Measurements from ENCODE around the gene CEP164. TPM values are rescaled to one million over a fixed set of nuclear protein-coding genes. Genes with fewer than 3 reads are reported as not detected.

Gene CEP164
- total and polyA plus RNA-seq, 9 of the 15 experiments (the other 6 are each of a cell fraction or from before 2014, with no cell fraction given): 2.1 to 16.5 (median 10.4) TPM

DNA sequence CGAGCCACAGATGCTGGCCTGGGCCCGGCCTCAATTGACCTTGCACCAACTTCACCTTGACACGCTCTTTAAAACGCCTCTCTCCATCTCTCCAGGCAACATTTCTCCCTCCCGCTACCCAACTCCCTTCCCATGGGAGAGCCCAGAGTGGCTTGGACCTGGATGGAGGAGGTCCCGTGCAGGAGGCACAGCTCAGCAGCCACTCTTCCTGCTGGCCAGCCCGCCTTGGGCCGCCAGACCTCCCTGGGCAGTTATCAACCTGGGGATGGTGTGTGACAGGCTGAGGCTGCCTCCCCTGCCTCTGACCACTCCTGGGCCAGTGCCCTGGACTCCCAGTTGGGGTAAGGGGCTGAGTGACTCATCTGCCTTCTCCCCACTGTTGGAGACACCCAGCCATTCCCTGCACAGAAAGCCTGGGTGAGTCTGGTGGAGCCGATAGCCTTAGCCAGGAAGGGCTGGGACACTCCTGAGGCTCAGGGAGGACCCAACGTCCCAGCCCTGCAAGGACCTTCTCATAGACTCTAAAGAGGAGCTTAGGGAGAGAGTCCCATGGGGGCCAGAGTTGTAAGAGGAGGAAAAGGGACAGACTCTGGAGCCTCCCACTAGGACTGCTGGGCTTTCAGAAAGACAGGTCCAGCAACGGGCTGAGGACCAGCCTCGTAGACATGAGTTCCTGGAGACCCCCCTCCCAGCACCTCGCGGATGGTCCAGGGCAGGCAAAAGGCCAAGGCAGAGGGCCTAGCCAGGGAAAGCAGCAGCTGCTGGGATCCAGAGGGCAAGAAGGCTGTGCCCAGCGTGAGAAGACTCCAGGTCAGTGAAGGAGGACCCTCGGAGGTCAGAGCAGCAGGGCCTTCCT lies 131.7 kb downstream of the CEP164 start:
- TF ChIP-seq BCL6 (CRISPR knock-in tag; IDR thresholded peaks at IDR 0.05) (no peak), ZNF444 (CRISPR knock-in tag; IDR thresholded peaks at IDR 0.05) (no peak)
- Histone ChIP-seq H3K9ac (ENCODE audit: insufficient read depth in 1 of 2, low read depth in 2 of 2, low read length in 2 of 2) (no peak overlapping the region; a peak in 1 of 4 replicates), H3K9me1 (ENCODE audit: control insufficient read depth, insufficient read depth, low read length) (no peaks in the 10 kb centered on the region), H4K20me1 (replicated peaks; ENCODE audit: control insufficient read depth, insufficient read depth, low read length) (peaks cover 4% of the 10 kb centered on the region; the same call in 1 of the 2 replicates), H3K4me1 (replicated peaks in 1 of 2; ENCODE audit: control insufficient read depth in 2 of 2, insufficient read depth in 2 of 2, low read length in 2 of 2) (no peaks in the 10 kb centered on the region; a peak in 1 of 5 replicates), H3K27ac (ENCODE audit: extremely low read depth, low read depth, low read length) (no peak overlapping the region), H3K27me3 (ENCODE audit: control insufficient read depth in 2 of 2, insufficient read depth in 2 of 2, low read length in 2 of 2) (peaks cover 21 to 89% of the 10 kb centered on the region in 2 experiments; a peak in 4 of 5 replicates), H3K4me2 (ENCODE audit: insufficient read depth, low read length) (no peak overlapping the region), H3K79me2 (ENCODE audit: control insufficient read depth, insufficient read depth, low read length) (no peaks in the 10 kb centered on the region), H3K4me3 (no peak overlapping the region), H2AFZ (ENCODE audit: low read depth, low read length) (no peak overlapping the region), H3K36me3 (ENCODE audit: control insufficient read depth, insufficient read depth, low read length) (no peaks in the 10 kb centered on the region), H3K9me3 (replicated peaks; ENCODE audit: control insufficient read depth, insufficient read depth, low read depth, low read length) (no peaks in the 10 kb centered on the region)
- in situ Hi-C loops (cut with MboI): no loop called here
- FAIRE-seq (no peak), ATAC-seq (no peak), DNase-seq (ENCODE audit: extremely low read depth in 1 of 4, low spot score in 3 of 4) (no peak)
- 2% methylated on average over 15 of the region's 16 CpGs for WGBS (ENCODE audit: insufficient coverage, low coverage, missing lambda C conversion rate)
- no TSS peak for BruUV-seq (replicated peaks)
- intact Hi-C loops (cut with micrococcal nuclease): no loop called here
- ChIA-PET POLR2A (interaction anchor here (0.6 to 0.9 kb wide), 3 partner anchors 9 to 284 kb away, joined by 3 to 7 read pairs (median 3); no protein-coding TSS in a partner anchor), CTCF (ENCODE audit: low intra/inter-chr PET ratio) (no interaction called here)

DNA sequence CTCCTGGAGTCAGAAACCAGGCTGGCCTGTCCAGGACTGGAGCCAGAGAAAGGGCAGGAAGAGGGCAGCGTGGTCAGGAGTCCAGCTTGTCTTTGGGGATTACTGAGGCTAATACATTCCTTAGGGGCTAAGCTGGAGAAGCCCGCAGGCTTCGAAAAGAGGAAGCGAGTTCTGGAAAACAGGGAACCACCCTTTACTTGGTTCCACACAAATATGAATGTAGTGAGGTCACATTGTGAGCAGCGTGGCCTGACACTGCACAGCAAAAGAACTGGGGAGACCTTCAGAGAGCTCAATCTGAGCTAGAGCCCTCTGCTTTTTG lies 132.3 kb downstream of the CEP164 start:
- Histone ChIP-seq H3K27me3 (ENCODE audit: control insufficient read depth in 2 of 2, insufficient read depth in 2 of 2, low read length in 2 of 2) (peaks cover 22 to 92% of the 10 kb centered on the region in 2 experiments; a peak in 4 of 5 replicates), H3K4me2 (ENCODE audit: insufficient read depth, low read length) (no peak overlapping the region), H3K4me1 (replicated peaks in 1 of 2; ENCODE audit: control insufficient read depth in 2 of 2, insufficient read depth in 2 of 2, low read length in 2 of 2) (no peaks in the 10 kb centered on the region; a peak in 1 of 5 replicates), H2AFZ (ENCODE audit: low read depth, low read length) (no peak overlapping the region), H3K9ac (ENCODE audit: insufficient read depth in 1 of 2, low read depth in 2 of 2, low read length in 2 of 2) (no peak overlapping the region), H4K20me1 (replicated peaks; ENCODE audit: control insufficient read depth, insufficient read depth, low read length) (peaks cover 5% of the 10 kb centered on the region; the same call in 1 of the 2 replicates), H3K4me3 (no peak overlapping the region), H3K9me1 (ENCODE audit: control insufficient read depth, insufficient read depth, low read length) (no peaks in the 10 kb centered on the region), H3K9me3 (replicated peaks; ENCODE audit: control insufficient read depth, insufficient read depth, low read depth, low read length) (no peaks in the 10 kb centered on the region), H3K27ac (ENCODE audit: extremely low read depth, low read depth, low read length) (no peak overlapping the region), H3K79me2 (ENCODE audit: control insufficient read depth, insufficient read depth, low read length) (no peaks in the 10 kb centered on the region), H3K36me3 (ENCODE audit: control insufficient read depth, insufficient read depth, low read length) (no peaks in the 10 kb centered on the region)
- in situ Hi-C loops (cut with MboI): no loop called here
- CTCF ChIA-PET (ENCODE audit: low intra/inter-chr PET ratio): no interaction called here
- TF ChIP-seq PPARD (CRISPR knock-in tag; IDR thresholded peaks at IDR 0.05): no peak
- 0 out of 2 replicates have a peak, but pooled peaks have one; percentile 35 for TF ChIP-seq SPI1 (IDR thresholded peaks at IDR 0.05; ENCODE audit: borderline replicate concordance, low read depth, low read length)
- FAIRE-seq: no peak
- BruUV-seq (replicated peaks): no TSS peak
- intact Hi-C loops (cut with micrococcal nuclease): no loop called here
- WGBS (ENCODE audit: insufficient coverage, low coverage, missing lambda C conversion rate): 0% methylated on average over 5 of the region's 5 CpGs
- POLR2A ChIA-PET: interaction anchor here (0.5 to 0.9 kb wide), 3 partner anchors 10 to 192 kb away, joined by 3 to 7 read pairs (median 3); no protein-coding TSS in a partner anchor
- ATAC-seq: no peak
- no peak for DNase-seq (ENCODE audit: extremely low read depth in 1 of 4, low spot score in 3 of 4)
